Kidney epithelial cell (primary cell): ENCODE results near the gene SMIM21. TPM values are rescaled to one million over a fixed set of nuclear protein-coding genes. Genes with fewer than 3 reads are reported as not detected.

Source experiments
- DNase-seq: peaks from one replicate; pipeline ENCODE4 v3.0.0-alpha.2; 2010; ENCODE audit warnings: low read depth
- H3K27me3 ChIP-seq: 2 replicates; pipeline ENCODE4 v1.6.0; 2011; ENCODE audit warnings: low read length; ENCODE audit not compliant: control insufficient read depth, insufficient read depth
- H3K36me3 ChIP-seq: 2 replicates; pipeline ENCODE4 v1.5.1; 2011; ENCODE audit warnings: low read length; ENCODE audit not compliant: control insufficient read depth, insufficient read depth
- H3K4me3 ChIP-seq: 2 replicates; pipeline ENCODE4 v1.5.1; 2011; ENCODE audit warnings: low read depth, mild to moderate bottlenecking, control low read depth, low read length
- total RNA-seq: library from RNA; depleted of rRNA; stranded (reverse); fragments of >200 nt; gene quantifications from 2 replicates; pipeline ENCODE4 v1.2.3, GENCODE V29; 2015
- TF ChIP-seq, protein P1 (sequence below): IDR thresholded peaks from 2 replicates; pipeline ENCODE4 v1.5.1; 2011; ENCODE audit warnings: mild to moderate bottlenecking, moderate library complexity, low read length, control low read depth, inconsistent platforms; ENCODE audit not compliant: insufficient read depth, poor library complexity, severe bottlenecking

Gene SMIM21
- total RNA-seq, 1 donor from 2014 or later, result not detected

DNA sequence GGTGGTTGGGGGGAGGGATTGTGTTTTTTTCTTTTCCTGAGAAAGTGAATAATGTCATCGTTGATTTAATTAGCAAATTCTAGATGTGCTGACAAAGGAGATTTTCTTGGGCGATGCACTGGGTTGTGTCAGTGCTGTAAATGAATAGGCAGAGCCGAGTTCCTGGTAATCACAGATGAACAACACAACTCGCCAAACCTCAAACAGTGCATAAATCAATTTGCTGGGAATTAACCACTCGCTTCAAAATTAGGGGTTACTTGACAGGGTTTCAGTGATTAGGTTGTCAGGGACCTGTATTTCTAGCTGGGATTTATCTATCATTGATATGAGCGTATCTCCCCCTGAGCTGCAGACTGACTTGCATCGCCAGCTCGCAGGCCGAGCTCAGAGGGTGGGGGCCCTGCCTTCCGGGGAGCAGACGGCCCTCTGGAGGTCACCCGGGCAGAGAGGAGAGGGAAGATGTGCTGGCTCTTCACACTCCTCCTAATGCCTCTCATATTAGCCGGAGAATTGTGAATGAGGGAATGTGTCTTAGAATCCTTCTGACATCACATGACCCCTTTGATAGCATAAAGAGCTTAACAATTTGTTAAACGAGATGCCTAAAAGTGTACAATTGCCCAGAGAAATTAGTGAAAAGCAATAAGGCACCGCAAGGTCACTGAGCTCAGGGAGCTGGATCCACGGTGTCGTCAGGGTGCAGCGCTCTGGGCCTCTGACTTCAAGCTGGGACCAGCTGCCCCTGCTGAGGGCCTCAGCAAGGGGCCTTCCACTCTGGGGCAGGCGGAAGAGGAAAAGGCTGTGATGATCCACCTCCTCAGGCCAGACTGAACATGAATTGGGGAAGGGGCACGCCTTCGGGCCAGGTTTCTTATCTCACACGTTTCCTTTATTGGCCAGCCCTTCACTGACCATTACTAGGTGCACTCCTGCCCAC, 48.9 kb downstream of the SMIM21 start:
- TF ChIP-seq, protein P1, sequence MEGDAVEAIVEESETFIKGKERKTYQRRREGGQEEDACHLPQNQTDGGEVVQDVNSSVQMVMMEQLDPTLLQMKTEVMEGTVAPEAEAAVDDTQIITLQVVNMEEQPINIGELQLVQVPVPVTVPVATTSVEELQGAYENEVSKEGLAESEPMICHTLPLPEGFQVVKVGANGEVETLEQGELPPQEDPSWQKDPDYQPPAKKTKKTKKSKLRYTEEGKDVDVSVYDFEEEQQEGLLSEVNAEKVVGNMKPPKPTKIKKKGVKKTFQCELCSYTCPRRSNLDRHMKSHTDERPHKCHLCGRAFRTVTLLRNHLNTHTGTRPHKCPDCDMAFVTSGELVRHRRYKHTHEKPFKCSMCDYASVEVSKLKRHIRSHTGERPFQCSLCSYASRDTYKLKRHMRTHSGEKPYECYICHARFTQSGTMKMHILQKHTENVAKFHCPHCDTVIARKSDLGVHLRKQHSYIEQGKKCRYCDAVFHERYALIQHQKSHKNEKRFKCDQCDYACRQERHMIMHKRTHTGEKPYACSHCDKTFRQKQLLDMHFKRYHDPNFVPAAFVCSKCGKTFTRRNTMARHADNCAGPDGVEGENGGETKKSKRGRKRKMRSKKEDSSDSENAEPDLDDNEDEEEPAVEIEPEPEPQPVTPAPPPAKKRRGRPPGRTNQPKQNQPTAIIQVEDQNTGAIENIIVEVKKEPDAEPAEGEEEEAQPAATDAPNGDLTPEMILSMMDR, result no peak
- no peaks in the 10 kb centered on the region for H3K36me3 ChIP-seq
- no peaks in the 10 kb centered on the region for H3K27me3 ChIP-seq
- H3K4me3 ChIP-seq, result no peak overlapping the region
- no peak for DNase-seq

DNA sequence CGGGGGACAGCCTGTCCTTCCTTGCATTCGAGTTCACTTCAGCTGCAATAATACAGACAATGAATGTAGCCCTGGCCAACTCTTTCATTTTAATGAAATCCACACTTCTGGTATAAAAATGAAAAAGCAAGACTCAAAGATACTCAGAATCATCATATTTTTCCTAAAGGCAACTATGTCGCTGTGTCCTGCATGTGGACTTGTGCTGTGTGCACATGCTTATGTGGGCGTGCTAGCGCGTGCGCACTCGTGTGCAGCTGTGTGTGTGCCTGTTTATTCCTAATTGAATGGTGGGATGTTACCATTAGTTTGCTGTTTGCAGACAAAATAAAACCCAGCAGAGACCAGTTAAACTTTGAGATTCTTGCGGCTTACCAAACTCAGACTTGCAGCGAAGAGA, 49.6 kb downstream of the SMIM21 start:
- TF ChIP-seq, protein P1, result no peak
- Histone ChIP-seq H3K27me3 (no peaks in the 10 kb centered on the region), H3K36me3 (no peaks in the 10 kb centered on the region), H3K4me3 (no peak overlapping the region)
- no peak for DNase-seq

DNA sequence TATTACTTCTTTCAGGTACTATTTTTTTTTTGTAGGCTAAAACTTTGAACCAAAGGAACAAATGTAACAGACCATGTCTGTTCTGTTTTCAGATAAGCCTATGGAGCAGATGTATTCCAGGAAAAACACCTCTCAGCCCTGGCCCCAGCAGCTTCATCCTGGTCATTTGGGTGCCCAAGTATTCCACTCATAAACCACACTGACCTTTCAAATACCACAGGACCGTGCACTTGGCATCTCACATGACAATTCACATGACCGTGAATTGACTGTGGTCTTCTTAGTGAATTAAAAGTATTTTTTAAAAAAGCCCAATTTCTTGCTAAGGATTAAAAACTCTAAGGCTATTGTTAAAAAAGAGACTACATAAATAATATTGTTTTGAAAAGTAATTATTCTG, 50.2 kb downstream of the SMIM21 start:
- Histone ChIP-seq H3K4me3 (no peak overlapping the region), H3K36me3 (no peaks in the 10 kb centered on the region), H3K27me3 (no peaks in the 10 kb centered on the region)
- no peak for DNase-seq
- TF ChIP-seq, protein P1, result no peak

DNA sequence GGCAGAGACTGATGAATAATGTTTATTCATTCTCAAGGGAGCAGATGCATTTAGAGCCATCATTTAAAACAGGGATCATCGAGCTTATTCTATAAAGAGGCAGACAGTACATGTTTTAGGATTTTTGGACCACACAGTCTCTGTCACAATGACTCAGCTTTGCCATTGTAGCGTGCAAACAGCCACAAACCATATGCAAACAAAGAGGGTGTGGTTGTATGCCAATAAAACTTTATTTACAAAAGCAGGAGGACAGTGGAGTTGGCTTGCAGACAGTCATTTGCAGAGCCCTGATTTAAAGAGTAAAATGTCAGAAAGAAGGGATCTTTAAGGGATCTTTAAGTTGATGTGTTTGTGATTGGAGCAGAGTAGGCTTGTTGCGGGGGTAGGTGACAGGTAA, 51.5 kb downstream of the SMIM21 start:
- Histone ChIP-seq H3K27me3 (no peaks in the 10 kb centered on the region), H3K36me3 (no peaks in the 10 kb centered on the region), H3K4me3 (no peak overlapping the region)
- DNase-seq, result no peak
- TF ChIP-seq, protein P1, result no peak

DNA sequence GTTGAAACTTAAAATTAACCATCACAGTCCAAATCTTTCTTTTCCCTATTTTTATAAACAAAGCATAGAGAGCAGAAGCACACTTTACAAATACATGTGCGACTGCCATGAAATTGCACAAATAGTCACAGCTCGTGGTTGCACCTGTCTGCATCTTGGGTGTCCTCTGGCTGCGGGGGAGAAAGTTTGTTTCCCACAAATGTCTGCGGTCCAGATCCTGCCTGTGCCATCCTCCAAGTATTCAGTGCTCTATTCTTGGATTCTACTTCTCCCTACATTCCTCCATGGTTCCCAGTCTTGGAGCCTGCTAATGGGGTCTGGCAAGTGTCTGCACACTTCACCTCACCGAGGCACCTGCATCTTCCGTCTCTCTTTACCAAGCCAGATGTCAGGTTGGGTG, 52.2 kb downstream of the SMIM21 start:
- no peaks in the 10 kb centered on the region for H3K27me3 ChIP-seq
- no peak overlapping the region for H3K4me3 ChIP-seq
- TF ChIP-seq, protein P1, result no peak
- DNase-seq, result no peak
- no peaks in the 10 kb centered on the region for H3K36me3 ChIP-seq
